Measurements from ENCODE around the gene TSPAN31.

DNA sequence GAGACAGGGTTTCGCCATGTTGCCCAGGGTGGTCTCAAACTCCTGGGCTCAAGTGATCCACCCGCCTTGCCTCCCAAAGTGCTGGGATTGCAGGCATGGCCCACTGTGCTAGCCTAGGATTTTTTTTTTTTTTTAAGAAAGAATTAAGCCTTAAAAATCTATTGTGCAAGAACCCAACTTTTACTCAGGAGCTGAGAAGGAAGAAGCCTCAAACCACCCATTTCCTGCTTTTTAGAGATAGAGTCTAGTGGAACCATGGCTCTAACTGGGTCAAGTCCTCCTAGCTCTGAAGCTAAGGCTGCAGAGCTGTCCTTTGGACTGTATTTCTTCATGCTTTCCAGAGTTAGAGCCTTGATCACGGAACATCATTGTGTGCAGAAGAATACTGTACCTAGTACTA lies 36.4 kb downstream of the TSPAN31 start:
- no peak for TF ChIP-seq SIN3A (IDR thresholded peaks at IDR 0.05; ENCODE audit: borderline replicate concordance, insufficient read depth, low read length)
- no peak for TF ChIP-seq POLR2AphosphoS5 (IDR thresholded peaks at IDR 0.05; ENCODE audit: low read depth, low read length)
- TF ChIP-seq, protein P1, sequence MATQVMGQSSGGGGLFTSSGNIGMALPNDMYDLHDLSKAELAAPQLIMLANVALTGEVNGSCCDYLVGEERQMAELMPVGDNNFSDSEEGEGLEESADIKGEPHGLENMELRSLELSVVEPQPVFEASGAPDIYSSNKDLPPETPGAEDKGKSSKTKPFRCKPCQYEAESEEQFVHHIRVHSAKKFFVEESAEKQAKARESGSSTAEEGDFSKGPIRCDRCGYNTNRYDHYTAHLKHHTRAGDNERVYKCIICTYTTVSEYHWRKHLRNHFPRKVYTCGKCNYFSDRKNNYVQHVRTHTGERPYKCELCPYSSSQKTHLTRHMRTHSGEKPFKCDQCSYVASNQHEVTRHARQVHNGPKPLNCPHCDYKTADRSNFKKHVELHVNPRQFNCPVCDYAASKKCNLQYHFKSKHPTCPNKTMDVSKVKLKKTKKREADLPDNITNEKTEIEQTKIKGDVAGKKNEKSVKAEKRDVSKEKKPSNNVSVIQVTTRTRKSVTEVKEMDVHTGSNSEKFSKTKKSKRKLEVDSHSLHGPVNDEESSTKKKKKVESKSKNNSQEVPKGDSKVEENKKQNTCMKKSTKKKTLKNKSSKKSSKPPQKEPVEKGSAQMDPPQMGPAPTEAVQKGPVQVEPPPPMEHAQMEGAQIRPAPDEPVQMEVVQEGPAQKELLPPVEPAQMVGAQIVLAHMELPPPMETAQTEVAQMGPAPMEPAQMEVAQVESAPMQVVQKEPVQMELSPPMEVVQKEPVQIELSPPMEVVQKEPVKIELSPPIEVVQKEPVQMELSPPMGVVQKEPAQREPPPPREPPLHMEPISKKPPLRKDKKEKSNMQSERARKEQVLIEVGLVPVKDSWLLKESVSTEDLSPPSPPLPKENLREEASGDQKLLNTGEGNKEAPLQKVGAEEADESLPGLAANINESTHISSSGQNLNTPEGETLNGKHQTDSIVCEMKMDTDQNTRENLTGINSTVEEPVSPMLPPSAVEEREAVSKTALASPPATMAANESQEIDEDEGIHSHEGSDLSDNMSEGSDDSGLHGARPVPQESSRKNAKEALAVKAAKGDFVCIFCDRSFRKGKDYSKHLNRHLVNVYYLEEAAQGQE (IDR thresholded peaks at IDR 0.05; ENCODE audit: insufficient read depth in 1 of 2, low read depth in 2 of 2, low read length in 2 of 2), result no peak
- TF ChIP-seq TAF1 (IDR thresholded peaks at IDR 0.05; ENCODE audit: borderline replicate concordance, insufficient read depth, low read length), result no peak
- TF ChIP-seq FOXP2 (optimal IDR thresholded peaks at IDR 0.05; ENCODE audit: borderline replicate concordance, extremely low read depth, extremely low read length, insufficient read depth), result no peak
